Adrenal gland (tissue), 12 donors: Measurements from ENCODE around the gene CDH16. TPM values are rescaled to one million over a fixed set of nuclear protein-coding genes. Genes with fewer than 3 reads are reported as not detected.

Experiments used
- DNase-seq, 7 donors: peaks; one replicate each; pipeline ENCODE4 v3.0.0-alpha.2; 2019 to 2020
- H3K27ac ChIP-seq, 5 donors: fragments of 200-600 bp; sonication (generic) in 4 of 5; 1 replicate in 3 of 5; 2 replicates in 2 of 5; pipeline versions ENCODE4 v1.5.1 to v1.8.0; 2016 to 2020; ENCODE audit warnings: mild to moderate bottlenecking in 1 of 5
- H3K27me3 ChIP-seq: fragments of 200-600 bp; 2 replicates; pipeline ENCODE4 v1.8.0; 2021
- H3K36me3 ChIP-seq, 2 donors: fragments of 200-600 bp; replicated peaks in 1 of 2; 1 replicate in 1 of 2; 2 replicates in 1 of 2; pipeline versions ENCODE4 v1.5.1 to v1.8.0; 2018 to 2022
- H3K4me1 ChIP-seq, 2 donors: fragments of 200-600 bp; replicated peaks in 1 of 2; 1 replicate in 1 of 2; 2 replicates in 1 of 2; pipeline versions ENCODE4 v1.5.1 to v1.8.0; 2018 to 2021
- H3K4me3 ChIP-seq, 4 donors: fragments of 200-600 bp; sonication (generic) in 3 of 4; one replicate each; pipeline ENCODE4 v1.5.1; 2016 to 2018
- H3K9me3 ChIP-seq, 3 donors: fragments of 200-600 bp; sonication (generic) in 1 of 3; replicated peaks in 1 of 3; 1 replicate in 2 of 3; 2 replicates in 1 of 3; pipeline versions ENCODE4 v1.5.1 to v1.8.0; 2016 to 2021
- CTCF ChIP-seq, 6 experiments: fragments of 450-650 bp in 4 of 6; fragments of 200-600 bp in 2 of 6; sonication (generic) in 1 of 6; IDR thresholded peaks; 1 replicate in 5 of 6; 2 replicates in 1 of 6; pipeline versions ENCODE4 v1.5.1 to v1.8.0; 2016 to 2021; ENCODE audit warnings: antibody characterized with exemption in 6 of 6, mild to moderate bottlenecking in 2 of 6, moderate library complexity in 1 of 6
- POLR2A ChIP-seq, 2 donors: fragments of 450-650 bp; IDR thresholded peaks; one replicate each; pipeline ENCODE4 v1.6.1; 2017; ENCODE audit warnings: antibody characterized with exemption in 2 of 2, mild to moderate bottlenecking in 2 of 2, moderate library complexity in 1 of 2
- WGBS, 4 donors: extraction: QIAGEN DNeasy Blood & Tissue Kit in 2 of 4; methylation state at CpG; one replicate each; pipeline versions ENCODE4 v1.1.5 to v1.1.7; 2013 to 2017; 5-methylcytosine and 5-hydroxymethylcytosine counted together
- intact Hi-C, 2 donors: fragments of 100-400 bp; cut with DNase I; formaldehyde crosslinking; loops; one replicate each; pipeline versions ENCODE4 v1.14.1 to v1.15.0; 2022 to 2023
- polyA plus RNA-seq, 3 donors: library from polyadenylated mRNA; stranded (reverse); fragments of 200-250 nt in 2 of 3; fragments of 350-450 nt in 1 of 3; fragmentation: Illumina TruSeq in 1 of 3; extraction: RNeasy Lipid Tissue Mini Kit (QIAGEN cat#74804) in 1 of 3; gene quantifications; one replicate each; pipeline ENCODE4 v1.2.3, GENCODE V29; 2013 to 2014
- total RNA-seq, 9 donors: library from RNA; depleted of rRNA in 4 of 9; stranded (reverse); fragments of >200 nt in 4 of 9; fragments of 120-200 nt in 1 of 9; fragmentation: NEBNext Ultra II Directional in 1 of 9; extraction: Animal tissue kit (Norgen Biotek cat#: 25700) in 1 of 9; gene quantifications; one replicate each; pipeline versions ENCODE4 v1.1.0 to v1.2.4, GENCODE V29; 2013 to 2023
- donor health status: healthy with polysubstance abuse.
- donor health status: Bipolar disorder and iron deficiency.
- donor health status: DM: yes; HTN: yes; CAD: no.
- donor health status: DM: no; HTN: no; CAD: no.
- donor health status: DM: no; HTN: no; CAD: no.
- donor health status: DM: yes; HTN: yes; CAD: no.

Gene CDH16
- total and polyA plus RNA-seq, 12 donors = 0.69 TPM; not detected in 11

- TF ChIP-seq POLR2A (IDR thresholded peaks at IDR 0.05) (no peak), CTCF (IDR thresholded peaks at IDR 0.05) (no peak)
- Histone ChIP-seq H3K4me1 (peaks cover 13 to 14% of the 10 kb centered on the region in 2 donors), H3K4me3 (peak overlapping the region in 1 of 4 donors; percentile 22), H3K9me3 (no peaks in the 10 kb centered on the region), H3K27me3 (no peaks in the 10 kb centered on the region), H3K27ac (no peak overlapping the region), H3K36me3 (peaks cover 0 to 17% of the 10 kb centered on the region in 2 donors)
- 77 to 92% (median 85%) methylated on average over 2 of the region's 2 CpGs for WGBS, 4 donors
- intact Hi-C loops = no loop called here
- DNase-seq = no peak
Measured at GRCh38 chr16:66881560-66881959, 37.1 kb downstream of the CDH16 start.

- peak in 2 of 7 donors; percentile 32 to 33 for DNase-seq
- intact Hi-C loops = no loop called here
- H3K27ac ChIP-seq = peak overlapping the region in 3 of 5 donors; percentile 10 to 78 (median 46)
Measured at GRCh38 chr16:66881014-66881417, 37.7 kb downstream of the CDH16 start.

GRCh38 chr16:66880288-66881013 lies 38.2 kb downstream of the CDH16 start, which contains the start of gene PDP2:
Gene PDP2 (plus strand): TSS chr16:66880515. CDS start chr16:66884285, 3,770 bp downstream.
- H3K27me3 ChIP-seq = no peaks in the 10 kb centered on the region
- intact Hi-C loops = no loop called here
- TF ChIP-seq POLR2A (IDR thresholded peaks at IDR 0.05) (peak in 1 of 2 donors; percentile 76), CTCF (IDR thresholded peaks at IDR 0.05) (no peak)
- peaks cover 13 to 14% of the 10 kb centered on the region in 2 donors for H3K4me1 ChIP-seq
- no peaks in the 10 kb centered on the region for H3K9me3 ChIP-seq
- H3K36me3 ChIP-seq = peaks cover 0 to 15% of the 10 kb centered on the region in 2 donors
- DNase-seq = peak; percentile 96 to 98 (median 97)
- peak within 1 kb of the TSS in 3 of 5 donors; percentile 10 to 78 (median 46) for H3K27ac ChIP-seq
- H3K4me3 ChIP-seq = peak within 1 kb of the TSS; percentile 52 to 73 (median 62)
- WGBS, 4 donors = 0% methylated on average over 5 to 58 of the region's 58 CpGs

More at GRCh38 chr16:66881014-66881417, 37.7 kb downstream of the CDH16 start:
- H3K4me1 ChIP-seq = peaks cover 13 to 14% of the 10 kb centered on the region in 2 donors
- no peak for TF ChIP-seq POLR2A (IDR thresholded peaks at IDR 0.05)
- TF ChIP-seq CTCF (IDR thresholded peaks at IDR 0.05) = no peak
- H3K27me3 ChIP-seq = no peaks in the 10 kb centered on the region
- no peaks in the 10 kb centered on the region for H3K9me3 ChIP-seq
- H3K36me3 ChIP-seq = peaks cover 0 to 17% of the 10 kb centered on the region in 2 donors
- 0 to 5% (median 2%) methylated on average over 5 to 23 of the region's 23 CpGs for WGBS, 4 donors
- H3K4me3 ChIP-seq = peak overlapping the region; percentile 52 to 73 (median 62)

GRCh38 chr16:66878067-66878466 lies 40.6 kb downstream of the CDH16 start:
- no peak for TF ChIP-seq CTCF (IDR thresholded peaks at IDR 0.05)
- TF ChIP-seq POLR2A (IDR thresholded peaks at IDR 0.05) = no peak
- Histone ChIP-seq H3K9me3 (no peaks in the 10 kb centered on the region), H3K27ac (no peak overlapping the region), H3K4me3 (no peak overlapping the region), H3K36me3 (no peaks in the 10 kb centered on the region), H3K4me1 (peaks cover 13 to 14% of the 10 kb centered on the region in 2 donors), H3K27me3 (no peaks in the 10 kb centered on the region)
- DNase-seq = no peak
- intact Hi-C loops = no loop called here
- WGBS, 4 donors = 43 to 60% (median 51%) methylated on average over 5 of the region's 5 CpGs
